H9 (cell line): ENCODE results near the gene GLT1D1. TPM values are rescaled to one million over a fixed set of nuclear protein-coding genes. Genes with fewer than 3 reads are reported as not detected.

ENCODE experiments used
- DNase-seq: peaks from one replicate; pipeline ENCODE4 v3.0.0-alpha.2; 2017
- H2AFZ ChIP-seq: one replicate; pipeline ENCODE4 v1.6.1; 2013; ENCODE audit warnings: mild to moderate bottlenecking, low read length, control low read depth, moderate library complexity
- H2AK5ac ChIP-seq: 2 replicates; pipeline ENCODE4 v1.6.1; 2013; ENCODE audit warnings: low read length, control low read depth, mixed read lengths; ENCODE audit not compliant: insufficient read length
- H2BK120ac ChIP-seq: one replicate; pipeline ENCODE4 v1.6.1; 2013; ENCODE audit warnings: low read depth, mild to moderate bottlenecking, low read length, control low read depth, inconsistent platforms; ENCODE audit not compliant: poor library complexity, severe bottlenecking
- H2BK12ac ChIP-seq: 2 replicates; pipeline ENCODE4 v1.6.1; 2013; ENCODE audit warnings: low read length, control low read depth, mixed read lengths, low read depth; ENCODE audit not compliant: insufficient read length
- H2BK15ac ChIP-seq: 2 replicates; pipeline ENCODE4 v1.6.1; 2013; ENCODE audit warnings: low read depth, low read length, control low read depth
- H2BK20ac ChIP-seq: one replicate; pipeline ENCODE4 v1.6.1; 2013; ENCODE audit warnings: low read depth, mild to moderate bottlenecking, low read length, control low read depth, inconsistent platforms; ENCODE audit not compliant: poor library complexity, severe bottlenecking
- H2BK5ac ChIP-seq: 2 replicates; pipeline ENCODE4 v1.6.1; 2013; ENCODE audit warnings: low read length, control low read depth, mixed read lengths; ENCODE audit not compliant: insufficient read length
- H3K14ac ChIP-seq: 2 replicates; pipeline ENCODE4 v1.6.1; 2013; ENCODE audit warnings: low read length, control low read depth; ENCODE audit not compliant: insufficient read depth
- H3K18ac ChIP-seq: 2 replicates; pipeline ENCODE4 v1.6.1; 2013; ENCODE audit warnings: low read depth, mild to moderate bottlenecking, mixed read lengths, low read length, control low read depth; ENCODE audit not compliant: insufficient read length
- H3K23ac ChIP-seq: 2 replicates; pipeline ENCODE4 v1.6.1; 2013; ENCODE audit warnings: low read length, control low read depth, mixed read lengths, low read depth; ENCODE audit not compliant: insufficient read length
- H3K23me2 ChIP-seq: 2 replicates; pipeline ENCODE4 v1.6.1; 2013; ENCODE audit warnings: low read depth, mild to moderate bottlenecking, mixed read lengths, low read length, control low read depth; ENCODE audit not compliant: insufficient read length, poor library complexity, severe bottlenecking
- H3K27ac ChIP-seq: 2 replicates; pipeline ENCODE4 v1.5.1; 2013; ENCODE audit warnings: low read length, control low read depth, mixed read lengths, low read depth; ENCODE audit not compliant: insufficient read length
- H3K27me3 ChIP-seq: 2 replicates; pipeline ENCODE4 v1.6.1; 2013; ENCODE audit warnings: low read length, control low read depth, inconsistent platforms; ENCODE audit not compliant: insufficient read depth
- H3K4ac ChIP-seq: 2 replicates; pipeline ENCODE4 v1.6.1; 2013; ENCODE audit warnings: low read depth, mild to moderate bottlenecking, control low read depth, inconsistent platforms, low read length, moderate library complexity
- H3K4me1 ChIP-seq: 2 replicates; pipeline ENCODE4 v1.6.1; 2013; ENCODE audit warnings: low read length, control low read depth, inconsistent platforms; ENCODE audit not compliant: insufficient read depth
- H3K4me2 ChIP-seq: 2 replicates; pipeline ENCODE4 v1.6.1; 2013; ENCODE audit warnings: low read length, control low read depth, mixed read lengths; ENCODE audit not compliant: insufficient read length, insufficient read depth
- H3K56ac ChIP-seq: 2 replicates; pipeline ENCODE4 v1.6.1; 2013; ENCODE audit warnings: low read depth, mild to moderate bottlenecking, mixed read lengths, low read length, control low read depth; ENCODE audit not compliant: insufficient read length
- H3K79me1 ChIP-seq: 2 replicates; pipeline ENCODE4 v1.6.1; 2013; ENCODE audit warnings: low read depth, mild to moderate bottlenecking, moderate library complexity, low read length, control low read depth, inconsistent platforms; ENCODE audit not compliant: insufficient read depth, poor library complexity, severe bottlenecking
- H3K79me2 ChIP-seq: 2 replicates; pipeline ENCODE4 v1.6.1; 2013; ENCODE audit warnings: low read length, control low read depth, inconsistent platforms; ENCODE audit not compliant: insufficient read depth
- H3K9ac ChIP-seq: 2 replicates; pipeline ENCODE4 v1.6.1; 2013; ENCODE audit warnings: low read length, control low read depth, mixed read lengths; ENCODE audit not compliant: insufficient read length; ENCODE audit errors: extremely low read depth
- H3K9me3 ChIP-seq: one replicate; pipeline ENCODE4 v1.6.1; 2013; ENCODE audit warnings: low read depth, low read length, inconsistent platforms; ENCODE audit not compliant: control insufficient read depth
- H3T11ph ChIP-seq: one replicate; pipeline ENCODE4 v1.6.1; 2013; ENCODE audit warnings: mild to moderate bottlenecking, low read length, control low read depth, inconsistent platforms
- H4K20me1 ChIP-seq: one replicate; pipeline ENCODE4 v1.6.1; 2013; ENCODE audit not compliant: control insufficient read depth, insufficient read length, insufficient read depth
- H4K5ac ChIP-seq: 2 replicates; pipeline ENCODE4 v1.6.1; 2013; ENCODE audit warnings: low read depth, mild to moderate bottlenecking, mixed read lengths, low read length, control low read depth; ENCODE audit not compliant: insufficient read length
- H4K8ac ChIP-seq: replicated peaks from 2 replicates; pipeline ENCODE4 v1.6.1; 2013; ENCODE audit warnings: low read length, control low read depth, mixed read lengths, low read depth; ENCODE audit not compliant: insufficient read length
- H4K91ac ChIP-seq: 2 replicates; pipeline ENCODE4 v1.6.1; 2013; ENCODE audit warnings: low read depth, mild to moderate bottlenecking, moderate library complexity, mixed read lengths, low read length, control low read depth; ENCODE audit not compliant: insufficient read length
- H3K27ac Mint-ChIP-seq, 3 experiments: 2 replicates in 2 of 3; 3 replicates in 1 of 3; pipeline ENCODE4 v1.8.0; 2020 to 2021; ENCODE audit warnings: mixed read lengths in 3 of 3, mild to moderate bottlenecking in 1 of 3, moderate library complexity in 1 of 3
- H3K27me3 Mint-ChIP-seq: 2 replicates; pipeline ENCODE4 v1.8.0; 2021; ENCODE audit warnings: low read depth, mild to moderate bottlenecking, moderate library complexity, mixed read lengths
- H3K36me3 Mint-ChIP-seq, 3 experiments: 2 replicates in 2 of 3; 3 replicates in 1 of 3; pipeline ENCODE4 v1.8.0; 2020 to 2021; ENCODE audit warnings: low read depth in 3 of 3, mixed read lengths in 3 of 3; ENCODE audit not compliant: insufficient read depth in 1 of 3
- H3K4me1 Mint-ChIP-seq, 2 experiments: 2 replicates each; pipeline ENCODE4 v1.8.0; 2020; ENCODE audit warnings: mixed read lengths in 2 of 2
- H3K4me3 Mint-ChIP-seq, 2 experiments: 2 replicates in 1 of 2; 3 replicates in 1 of 2; pipeline ENCODE4 v1.8.0; 2020 to 2021; ENCODE audit warnings: mild to moderate bottlenecking in 2 of 2, mixed read lengths in 2 of 2, moderate library complexity in 1 of 2
- H3K9me3 Mint-ChIP-seq, 2 experiments: 2 replicates in 1 of 2; 3 replicates in 1 of 2; pipeline ENCODE4 v1.8.0; 2020; ENCODE audit warnings: mild to moderate bottlenecking in 2 of 2, mixed read lengths in 2 of 2, moderate library complexity in 1 of 2
- WGBS: extraction: QIAGEN DNeasy Blood & Tissue Kit; methylation state at CpG from one replicate; pipeline ENCODE4 v1.1.7; 2013; ENCODE audit warnings: missing lambda C conversion rate, low lambda C conversion rate, mixed read lengths; ENCODE audit not compliant: insufficient read length; ENCODE audit errors: extremely low coverage; 5-methylcytosine and 5-hydroxymethylcytosine counted together
- total RNA-seq: library from RNA; stranded (reverse); gene quantifications from 2 replicates; pipeline ENCODE4 v1.2.1, GENCODE V29; 2021
- TF ChIP-seq, protein P1 (sequence below): fragments of 200-600 bp; sonication (generic); conservative IDR thresholded peaks from 3 replicates; pipeline ENCODE4 v1.8.0; 2021; ENCODE audit warnings: antibody characterized with exemption, mild to moderate bottlenecking

GLT1D1 gene
- total RNA-seq, 1 experiment from 2014 or later, result 7.0 TPM

DNA sequence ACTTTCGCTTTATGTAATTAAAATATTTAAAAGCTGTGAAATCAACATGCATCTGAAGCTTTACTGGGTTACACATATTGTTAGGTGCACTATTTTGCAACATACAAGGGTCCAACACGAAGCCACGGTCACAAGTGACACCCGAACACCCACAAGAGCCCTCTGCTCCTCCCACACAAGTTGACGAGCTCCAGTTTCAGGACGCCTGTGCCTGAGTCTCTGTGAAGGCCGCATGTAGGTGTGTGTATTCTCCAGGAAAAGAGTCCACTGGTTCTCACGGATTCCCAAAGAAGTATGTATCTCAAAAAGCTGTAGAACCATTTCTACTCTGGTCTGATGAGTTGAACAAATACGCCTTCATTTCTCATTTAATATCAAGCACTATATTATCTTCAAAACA is 41.5 kb upstream of the GLT1D1 start:
- TF ChIP-seq, protein P1, sequence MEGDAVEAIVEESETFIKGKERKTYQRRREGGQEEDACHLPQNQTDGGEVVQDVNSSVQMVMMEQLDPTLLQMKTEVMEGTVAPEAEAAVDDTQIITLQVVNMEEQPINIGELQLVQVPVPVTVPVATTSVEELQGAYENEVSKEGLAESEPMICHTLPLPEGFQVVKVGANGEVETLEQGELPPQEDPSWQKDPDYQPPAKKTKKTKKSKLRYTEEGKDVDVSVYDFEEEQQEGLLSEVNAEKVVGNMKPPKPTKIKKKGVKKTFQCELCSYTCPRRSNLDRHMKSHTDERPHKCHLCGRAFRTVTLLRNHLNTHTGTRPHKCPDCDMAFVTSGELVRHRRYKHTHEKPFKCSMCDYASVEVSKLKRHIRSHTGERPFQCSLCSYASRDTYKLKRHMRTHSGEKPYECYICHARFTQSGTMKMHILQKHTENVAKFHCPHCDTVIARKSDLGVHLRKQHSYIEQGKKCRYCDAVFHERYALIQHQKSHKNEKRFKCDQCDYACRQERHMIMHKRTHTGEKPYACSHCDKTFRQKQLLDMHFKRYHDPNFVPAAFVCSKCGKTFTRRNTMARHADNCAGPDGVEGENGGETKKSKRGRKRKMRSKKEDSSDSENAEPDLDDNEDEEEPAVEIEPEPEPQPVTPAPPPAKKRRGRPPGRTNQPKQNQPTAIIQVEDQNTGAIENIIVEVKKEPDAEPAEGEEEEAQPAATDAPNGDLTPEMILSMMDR, result no peak
- peaks cover 15 to 19% of the 10 kb centered on the region in 2 experiments for H3K4me1 Mint-ChIP-seq
- H3K18ac ChIP-seq, result no peak overlapping the region

More for the DNA sequence above, 41.5 kb upstream of the GLT1D1 start:
- Mint-ChIP-seq H3K36me3 (peaks cover 34 to 54% (median 53%) of the 10 kb centered on the region in 3 experiments; a peak in 6 of 7 replicates), H3K9me3 (no peaks in the 10 kb centered on the region), H3K27me3 (no peaks in the 10 kb centered on the region), H3K27ac (peak overlapping the region in 2 of 3 experiments; percentile 87 to 89; a peak in 4 of 7 replicates), H3K4me3 (no peak overlapping the region)
- H2BK15ac ChIP-seq, result no peak overlapping the region
- H4K5ac ChIP-seq, result no peak overlapping the region
- no peak overlapping the region for H2BK120ac ChIP-seq
- H2BK12ac ChIP-seq, result no peak overlapping the region
- no peak overlapping the region for H2AK5ac ChIP-seq
- H3K23me2 ChIP-seq, result no peaks in the 10 kb centered on the region
- H2BK5ac ChIP-seq, result no peak overlapping the region
- peaks cover 25% of the 10 kb centered on the region for H3K79me1 ChIP-seq
- no peak overlapping the region for H4K8ac ChIP-seq
- no peaks in the 10 kb centered on the region for H3K27me3 ChIP-seq
- no peak overlapping the region for H2AFZ ChIP-seq
- H3K79me2 ChIP-seq, result peaks cover 26% of the 10 kb centered on the region
- H3K4ac ChIP-seq, result no peak overlapping the region
- DNase-seq, result no peak
- H2BK20ac ChIP-seq, result no peak overlapping the region
- H3T11ph ChIP-seq, result peak overlapping the region; percentile 37
- WGBS, result 100% methylated on average over 1 of the region's 9 CpGs
- no peak overlapping the region for H3K56ac ChIP-seq
- no peaks in the 10 kb centered on the region for H3K4me1 ChIP-seq
- H3K9me3 ChIP-seq, result no peaks in the 10 kb centered on the region
- H3K23ac ChIP-seq, result no peak overlapping the region
- no peaks in the 10 kb centered on the region for H4K20me1 ChIP-seq
- no peak overlapping the region for H4K91ac ChIP-seq
- H3K9ac ChIP-seq, result no peak overlapping the region
- no peak overlapping the region for H3K4me2 ChIP-seq
- H3K27ac ChIP-seq, result no peak overlapping the region
- H3K14ac ChIP-seq, result no peak overlapping the region
